Adrenal gland (tissue), 5 donors: ENCODE measurements around the gene EIF4G3.

ENCODE experiments used
- POLR2A ChIP-seq, 2 donors: fragments of 450-650 bp; IDR thresholded peaks; one replicate each; pipeline ENCODE4 v1.6.1; 2017; ENCODE audit warnings: antibody characterized with exemption in 2 of 2, mild to moderate bottlenecking in 2 of 2, moderate library complexity in 1 of 2
- TF ChIP-seq, protein P1 (sequence below), 6 experiments: fragments of 450-650 bp in 4 of 6; fragments of 200-600 bp in 2 of 6; sonication (generic) in 1 of 6; IDR thresholded peaks; 1 replicate in 5 of 6; 2 replicates in 1 of 6; pipeline versions ENCODE4 v1.5.1 to v1.8.0; 2016 to 2021; ENCODE audit warnings: antibody characterized with exemption in 6 of 6, mild to moderate bottlenecking in 2 of 6, moderate library complexity in 1 of 6
- donor health status: DM: no; HTN: no; CAD: no.

DNA sequence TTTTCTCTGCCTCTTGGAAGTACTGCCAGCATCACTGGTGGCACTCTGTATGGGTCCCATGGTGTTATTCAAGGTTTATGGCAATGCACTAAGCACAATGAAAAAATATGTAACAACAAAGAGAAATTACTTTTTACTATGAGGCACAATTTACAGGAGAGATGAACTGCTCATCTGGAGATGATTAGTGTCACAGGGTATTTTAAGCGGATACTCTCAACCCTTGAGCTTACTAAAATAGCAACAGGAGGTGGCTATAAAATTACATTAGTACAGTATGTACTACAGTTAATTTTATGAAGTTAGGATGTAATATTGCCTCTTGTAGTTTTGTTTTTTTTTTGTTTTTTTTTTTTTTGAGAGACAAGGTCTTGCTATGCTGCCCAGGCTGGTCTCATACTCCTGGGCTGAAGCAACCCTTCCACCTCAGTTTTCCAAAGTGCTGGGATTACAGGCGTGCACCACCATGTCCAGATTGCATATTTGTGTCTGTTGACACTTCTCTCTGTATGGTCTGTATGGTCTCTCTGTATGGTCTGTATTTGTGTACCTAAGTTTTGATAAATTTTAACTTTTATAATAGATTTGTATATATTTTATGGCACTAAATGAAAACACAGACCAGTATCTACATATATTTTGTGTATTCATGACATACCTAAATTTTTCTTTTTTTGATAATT is 214.0 kb downstream of the EIF4G3 start:
- TF ChIP-seq, protein P1, sequence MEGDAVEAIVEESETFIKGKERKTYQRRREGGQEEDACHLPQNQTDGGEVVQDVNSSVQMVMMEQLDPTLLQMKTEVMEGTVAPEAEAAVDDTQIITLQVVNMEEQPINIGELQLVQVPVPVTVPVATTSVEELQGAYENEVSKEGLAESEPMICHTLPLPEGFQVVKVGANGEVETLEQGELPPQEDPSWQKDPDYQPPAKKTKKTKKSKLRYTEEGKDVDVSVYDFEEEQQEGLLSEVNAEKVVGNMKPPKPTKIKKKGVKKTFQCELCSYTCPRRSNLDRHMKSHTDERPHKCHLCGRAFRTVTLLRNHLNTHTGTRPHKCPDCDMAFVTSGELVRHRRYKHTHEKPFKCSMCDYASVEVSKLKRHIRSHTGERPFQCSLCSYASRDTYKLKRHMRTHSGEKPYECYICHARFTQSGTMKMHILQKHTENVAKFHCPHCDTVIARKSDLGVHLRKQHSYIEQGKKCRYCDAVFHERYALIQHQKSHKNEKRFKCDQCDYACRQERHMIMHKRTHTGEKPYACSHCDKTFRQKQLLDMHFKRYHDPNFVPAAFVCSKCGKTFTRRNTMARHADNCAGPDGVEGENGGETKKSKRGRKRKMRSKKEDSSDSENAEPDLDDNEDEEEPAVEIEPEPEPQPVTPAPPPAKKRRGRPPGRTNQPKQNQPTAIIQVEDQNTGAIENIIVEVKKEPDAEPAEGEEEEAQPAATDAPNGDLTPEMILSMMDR (IDR thresholded peaks at IDR 0.05) = no peak
- no peak for TF ChIP-seq POLR2A (IDR thresholded peaks at IDR 0.05)
